Measurements from ENCODE around the gene PPP1R26. TPM values are rescaled to one million over a fixed set of nuclear protein-coding genes. Genes with fewer than 3 reads are reported as not detected.
"Not testable (repeated sequence)": the region's sequence is repeated elsewhere in the genome, so short reads cannot be mapped to it uniquely, and the experiment has no call there.

PPP1R26 gene
- total RNA-seq, 2 experiments from 2014 or later: 0.52 to 0.67 TPM

DNA sequence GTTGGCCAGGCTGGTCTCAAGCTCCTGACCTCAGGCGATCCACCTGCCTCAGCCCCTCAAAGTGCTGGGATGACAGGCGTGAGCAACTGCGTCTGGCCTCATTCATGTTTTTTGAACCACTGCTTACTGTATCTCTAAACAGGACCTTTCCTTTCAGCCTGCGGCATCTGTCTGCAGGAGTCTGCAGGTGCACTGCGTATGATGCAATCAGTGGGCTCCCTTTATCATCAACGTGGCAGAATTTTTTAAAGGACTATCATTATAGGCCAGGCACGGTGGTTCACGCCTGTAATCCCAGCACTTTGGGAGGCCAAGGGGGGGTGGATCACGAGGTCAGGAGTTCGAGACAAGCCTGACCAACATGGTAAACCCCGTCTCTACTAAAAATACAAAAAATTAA lies 30.1 kb upstream of the PPP1R26 start:
- DNase-seq; H3K4me3 Mint-ChIP-seq; H3K36me3 Mint-ChIP-seq (ENCODE audit: low read depth); H3K4me1 Mint-ChIP-seq; H3K27ac Mint-ChIP-seq; H3K9me3 Mint-ChIP-seq; POLR2A ChIA-PET; CTCF ChIA-PET; H3K27me3 Mint-ChIP-seq: not testable (repeated sequence)

DNA sequence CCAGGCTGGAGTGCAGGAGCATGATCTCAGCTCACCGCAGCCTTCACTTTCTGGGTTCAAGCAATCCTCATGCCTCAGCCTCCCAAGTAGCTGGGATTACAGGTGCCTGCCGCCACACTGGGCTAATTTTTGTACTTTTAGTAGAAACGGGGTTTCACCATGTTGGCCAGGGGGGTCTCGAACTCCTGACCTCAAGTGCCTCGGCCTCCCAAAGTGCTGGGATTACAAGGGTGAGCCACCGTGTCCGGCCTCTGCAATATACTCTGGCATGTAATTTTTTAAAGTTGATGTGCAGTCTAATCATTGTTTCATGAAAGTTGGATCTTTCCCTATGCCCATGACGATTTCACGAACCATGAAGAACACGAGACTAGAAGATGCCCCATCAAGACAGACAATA lies 28.6 kb upstream of the PPP1R26 start:
- Mint-ChIP-seq H3K36me3 (ENCODE audit: low read depth) (no peaks in the 10 kb centered on the region), H3K27ac (no peak overlapping the region), H3K4me1 (no peaks in the 10 kb centered on the region), H3K4me3 (no peak overlapping the region), H3K27me3 (peaks cover 7% of the 10 kb centered on the region), H3K9me3 (no peaks in the 10 kb centered on the region)
- DNase-seq: no peak
- ChIA-PET POLR2A (no interaction called here), CTCF (no interaction called here)

GRCh38 chr9:135451909-135452308 lies 27.7 kb upstream of the PPP1R26 start:
- H3K4me3 Mint-ChIP-seq; H3K36me3 Mint-ChIP-seq (ENCODE audit: low read depth); CTCF ChIA-PET; POLR2A ChIA-PET; DNase-seq; H3K27me3 Mint-ChIP-seq; H3K27ac Mint-ChIP-seq; H3K4me1 Mint-ChIP-seq; H3K9me3 Mint-ChIP-seq: not testable (repeated sequence)

GRCh38 chr9:135454737-135455136 lies 24.8 kb upstream of the PPP1R26 start:
- Mint-ChIP-seq H3K27ac (no peak overlapping the region), H3K27me3 (peaks cover 11% of the 10 kb centered on the region), H3K9me3 (no peaks in the 10 kb centered on the region), H3K36me3 (ENCODE audit: low read depth) (no peaks in the 10 kb centered on the region), H3K4me3 (no peak overlapping the region), H3K4me1 (no peaks in the 10 kb centered on the region)
- no peak for DNase-seq
- ChIA-PET POLR2A (no interaction called here), CTCF (interaction anchor here (0.9 to 1.3 kb wide), 2 partner anchors 41 to 42 kb away, joined by 3 read pairs; no protein-coding TSS in a partner anchor)

- H3K36me3 Mint-ChIP-seq (ENCODE audit: low read depth): no peaks in the 10 kb centered on the region
- peaks cover 11% of the 10 kb centered on the region for H3K27me3 Mint-ChIP-seq
- POLR2A ChIA-PET: no interaction called here
- no peak overlapping the region for H3K4me3 Mint-ChIP-seq
- no peaks in the 10 kb centered on the region for H3K4me1 Mint-ChIP-seq
- CTCF ChIA-PET: interaction anchor here (0.6 to 1.3 kb wide), 3 partner anchors 41 to 136 kb away, joined by 3 to 4 read pairs (median 3); no protein-coding TSS in a partner anchor
- no peaks in the 10 kb centered on the region for H3K9me3 Mint-ChIP-seq
- H3K27ac Mint-ChIP-seq: no peak overlapping the region
- DNase-seq: no peak
Measured at GRCh38 chr9:135455401-135456030, 24.1 kb upstream of the PPP1R26 start.

DNA sequence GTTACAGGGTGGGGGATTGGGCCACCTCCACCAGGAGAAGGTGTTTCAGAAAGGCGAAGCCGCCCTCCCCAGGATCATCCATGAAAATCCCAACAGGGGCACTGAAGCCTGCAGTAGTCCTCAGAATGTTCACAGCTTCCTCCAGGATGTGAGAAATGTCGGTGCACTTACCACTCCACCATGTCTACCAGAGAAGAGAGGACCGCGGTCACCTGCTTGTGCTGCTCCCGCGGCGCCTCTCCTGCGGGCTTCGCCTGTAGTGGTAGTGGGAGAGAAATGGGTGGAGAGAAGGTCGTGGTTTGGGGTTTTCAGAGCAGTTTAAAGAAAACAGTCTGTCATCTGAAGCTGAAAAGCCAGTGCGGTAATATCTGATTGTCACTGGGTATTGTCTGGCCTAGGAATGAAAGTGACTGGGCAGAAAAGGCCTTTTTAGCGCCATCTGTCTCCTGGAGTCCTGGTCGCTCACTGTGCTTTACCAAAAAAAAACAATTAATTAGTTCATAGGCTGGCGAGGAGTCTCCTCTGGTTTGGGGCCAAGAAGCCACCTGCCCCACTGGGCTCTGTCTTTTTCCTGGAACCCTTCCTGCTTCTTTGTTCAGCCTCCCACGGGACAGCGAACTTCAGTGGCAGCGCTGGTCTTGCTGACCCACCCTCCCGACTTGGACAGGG lies 23.0 kb upstream of the PPP1R26 start:
- Mint-ChIP-seq H3K36me3 (ENCODE audit: low read depth) (no peaks in the 10 kb centered on the region), H3K27me3 (peaks cover 11% of the 10 kb centered on the region), H3K4me1 (no peaks in the 10 kb centered on the region), H3K9me3 (no peaks in the 10 kb centered on the region), H3K4me3 (no peak overlapping the region), H3K27ac (no peak overlapping the region)
- ChIA-PET CTCF (no interaction called here), POLR2A (no interaction called here)
- no peak for DNase-seq

GRCh38 chr9:135458478-135458877 lies 21.1 kb upstream of the PPP1R26 start:
- DNase-seq; POLR2A ChIA-PET; H3K4me3 Mint-ChIP-seq; H3K27ac Mint-ChIP-seq; H3K9me3 Mint-ChIP-seq; CTCF ChIA-PET; H3K4me1 Mint-ChIP-seq; H3K36me3 Mint-ChIP-seq (ENCODE audit: low read depth): not testable (repeated sequence)
- peaks cover 11% of the 10 kb centered on the region for H3K27me3 Mint-ChIP-seq

DNA sequence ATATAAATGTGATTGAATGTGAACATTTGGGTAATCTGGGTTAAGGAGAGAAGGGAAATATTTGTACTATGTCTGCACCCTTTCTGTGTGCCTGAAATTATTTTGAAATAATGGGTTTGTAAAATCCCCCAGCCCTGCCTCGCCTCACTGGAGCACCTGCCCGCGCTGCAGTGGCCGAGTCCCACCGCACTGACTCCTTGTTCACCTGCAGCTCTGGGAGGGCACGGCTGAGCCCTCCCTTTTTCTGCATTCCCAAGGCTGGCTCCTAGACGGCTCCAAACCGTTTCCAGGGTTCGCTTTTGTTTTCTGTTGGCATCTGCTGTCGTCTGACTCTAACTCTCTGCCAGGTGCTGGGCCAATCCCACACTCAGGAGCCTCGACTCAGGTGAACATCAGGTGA lies 17.6 kb upstream of the PPP1R26 start:
- Mint-ChIP-seq H3K36me3 (ENCODE audit: low read depth) (no peaks in the 10 kb centered on the region), H3K27ac (no peak overlapping the region), H3K4me1 (no peaks in the 10 kb centered on the region), H3K9me3 (no peaks in the 10 kb centered on the region), H3K27me3 (peaks cover 2% of the 10 kb centered on the region), H3K4me3 (no peak overlapping the region)
- ChIA-PET POLR2A (no interaction called here), CTCF (interaction anchor here (1.5 kb wide), 1 partner anchor 21 kb away, joined by 4 read pairs; no protein-coding TSS in a partner anchor)
- no peak for DNase-seq

DNA sequence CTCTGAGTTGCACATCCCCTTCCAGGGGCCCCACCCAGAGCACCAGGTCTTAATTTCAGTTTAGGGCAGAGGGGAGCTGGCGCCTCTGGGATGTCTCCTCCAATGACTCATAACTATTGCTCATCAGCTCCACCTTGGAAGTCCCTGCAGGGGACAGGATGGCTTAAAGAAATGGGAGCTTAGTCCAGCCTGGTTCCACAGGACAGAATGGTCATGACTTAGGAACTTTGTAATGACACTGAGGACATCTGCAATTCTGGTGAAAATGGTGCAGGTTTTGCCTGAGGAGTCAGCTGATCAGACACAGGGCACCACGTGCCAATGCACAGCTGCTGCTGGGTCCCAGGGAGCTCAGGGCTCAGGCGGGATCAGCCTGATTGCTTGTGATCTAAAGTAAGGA lies 16.4 kb upstream of the PPP1R26 start:
- Mint-ChIP-seq H3K36me3 (ENCODE audit: low read depth) (no peaks in the 10 kb centered on the region), H3K4me1 (peaks cover 3% of the 10 kb centered on the region), H3K27me3 (no peaks in the 10 kb centered on the region), H3K9me3 (no peaks in the 10 kb centered on the region), H3K27ac (no peak overlapping the region), H3K4me3 (no peak overlapping the region)
- DNase-seq: no peak
- CTCF ChIA-PET: interaction anchor here (1.5 kb wide), 1 partner anchor 22 kb away, joined by 4 read pairs; no protein-coding TSS in a partner anchor
- POLR2A ChIA-PET: interaction anchor here (0.6 kb wide), 1 partner anchor 20 kb away, joined by 4 read pairs; no protein-coding TSS in a partner anchor

- H3K9me3 Mint-ChIP-seq: no peaks in the 10 kb centered on the region
- no peak for DNase-seq
- peaks cover 9% of the 10 kb centered on the region for H3K4me1 Mint-ChIP-seq
- no peak overlapping the region for H3K4me3 Mint-ChIP-seq
- CTCF ChIA-PET: no interaction called here
- POLR2A ChIA-PET: no interaction called here
- H3K36me3 Mint-ChIP-seq (ENCODE audit: low read depth): no peaks in the 10 kb centered on the region
- H3K27me3 Mint-ChIP-seq: no peaks in the 10 kb centered on the region
- no peak overlapping the region for H3K27ac Mint-ChIP-seq
Measured at GRCh38 chr9:135464181-135464580, 15.4 kb upstream of the PPP1R26 start.

- Mint-ChIP-seq H3K36me3 (ENCODE audit: low read depth) (no peaks in the 10 kb centered on the region), H3K27me3 (no peaks in the 10 kb centered on the region), H3K4me3 (peak overlapping the region; percentile 56), H3K9me3 (no peaks in the 10 kb centered on the region), H3K27ac (peak overlapping the region; percentile 86), H3K4me1 (peaks cover 13% of the 10 kb centered on the region)
- peak; percentile 44 for DNase-seq
- ChIA-PET CTCF (no interaction called here), POLR2A (no interaction called here)
Measured at GRCh38 chr9:135468854-135469521, 10.6 kb upstream of the PPP1R26 start.

DNA sequence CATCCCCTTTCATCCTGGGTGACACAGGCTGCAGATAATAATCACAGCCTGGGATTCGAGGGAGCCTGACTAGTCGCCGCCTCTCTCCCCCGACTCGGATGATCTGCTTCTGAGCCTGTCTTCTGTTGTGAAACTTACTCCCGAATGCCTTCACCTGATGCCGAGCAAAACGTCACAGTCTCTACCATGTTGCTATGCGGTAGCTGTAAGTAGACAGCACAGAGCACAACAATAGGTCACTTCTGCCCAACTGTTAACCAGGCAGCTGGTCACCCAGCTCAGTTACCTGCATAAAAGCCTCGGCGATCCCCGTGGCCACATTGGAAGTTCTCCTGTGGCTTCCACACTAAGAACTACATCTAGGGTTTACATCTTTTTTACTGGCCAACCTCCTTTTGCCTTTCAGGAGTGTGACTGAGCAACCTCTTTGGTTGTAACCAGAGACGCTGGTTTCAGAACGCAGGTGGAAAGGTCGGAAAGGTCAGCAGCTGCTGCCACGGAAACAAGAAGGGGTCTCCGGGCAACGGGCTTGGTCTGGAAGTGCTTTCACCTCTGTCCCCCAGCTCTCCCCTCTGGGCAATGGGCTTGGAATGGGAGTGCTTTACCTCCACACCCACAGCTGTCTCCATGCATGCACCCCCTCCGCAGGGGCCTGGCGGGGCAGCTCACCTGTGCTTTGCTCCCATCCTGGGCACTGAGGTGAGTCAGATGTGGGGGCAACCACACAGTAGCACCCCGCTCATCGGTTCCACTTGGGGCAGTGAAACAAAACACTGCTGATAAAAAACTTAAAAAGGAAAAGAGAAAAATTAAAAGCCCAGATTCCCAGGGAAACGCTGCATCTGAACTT lies 7.6 kb upstream of the PPP1R26 start:
- peaks cover 13% of the 10 kb centered on the region for H3K4me1 Mint-ChIP-seq
- ChIA-PET CTCF (interaction anchor here (1.4 kb wide), 1 partner anchor 33 kb away, joined by 3 read pairs; no protein-coding TSS in a partner anchor), POLR2A (no interaction called here)
- no peak overlapping the region for H3K27ac Mint-ChIP-seq
- no peaks in the 10 kb centered on the region for H3K9me3 Mint-ChIP-seq
- H3K4me3 Mint-ChIP-seq: no peak overlapping the region
- peaks cover 5% of the 10 kb centered on the region for H3K27me3 Mint-ChIP-seq
- no peak for DNase-seq
- H3K36me3 Mint-ChIP-seq (ENCODE audit: low read depth): no peaks in the 10 kb centered on the region
